H9 (cell line): ENCODE data around the gene USH2A. TPM values are rescaled to one million over a fixed set of nuclear protein-coding genes. Genes with fewer than 3 reads are reported as not detected.

ENCODE experiments used
- DNase-seq: peaks from one replicate; pipeline ENCODE4 v3.0.0-alpha.2; 2017
- H2AFZ ChIP-seq: one replicate; pipeline ENCODE4 v1.6.1; 2013; ENCODE audit warnings: mild to moderate bottlenecking, low read length, control low read depth, moderate library complexity
- H2AK5ac ChIP-seq: 2 replicates; pipeline ENCODE4 v1.6.1; 2013; ENCODE audit warnings: low read length, control low read depth, mixed read lengths; ENCODE audit not compliant: insufficient read length
- H2BK120ac ChIP-seq: one replicate; pipeline ENCODE4 v1.6.1; 2013; ENCODE audit warnings: low read depth, mild to moderate bottlenecking, low read length, control low read depth, inconsistent platforms; ENCODE audit not compliant: poor library complexity, severe bottlenecking
- H2BK12ac ChIP-seq: 2 replicates; pipeline ENCODE4 v1.6.1; 2013; ENCODE audit warnings: low read length, control low read depth, mixed read lengths, low read depth; ENCODE audit not compliant: insufficient read length
- H2BK15ac ChIP-seq: 2 replicates; pipeline ENCODE4 v1.6.1; 2013; ENCODE audit warnings: low read depth, low read length, control low read depth
- H2BK20ac ChIP-seq: one replicate; pipeline ENCODE4 v1.6.1; 2013; ENCODE audit warnings: low read depth, mild to moderate bottlenecking, low read length, control low read depth, inconsistent platforms; ENCODE audit not compliant: poor library complexity, severe bottlenecking
- H2BK5ac ChIP-seq: 2 replicates; pipeline ENCODE4 v1.6.1; 2013; ENCODE audit warnings: low read length, control low read depth, mixed read lengths; ENCODE audit not compliant: insufficient read length
- H3K14ac ChIP-seq: 2 replicates; pipeline ENCODE4 v1.6.1; 2013; ENCODE audit warnings: low read length, control low read depth; ENCODE audit not compliant: insufficient read depth
- H3K18ac ChIP-seq: 2 replicates; pipeline ENCODE4 v1.6.1; 2013; ENCODE audit warnings: low read depth, mild to moderate bottlenecking, mixed read lengths, low read length, control low read depth; ENCODE audit not compliant: insufficient read length
- H3K23ac ChIP-seq: 2 replicates; pipeline ENCODE4 v1.6.1; 2013; ENCODE audit warnings: low read length, control low read depth, mixed read lengths, low read depth; ENCODE audit not compliant: insufficient read length
- H3K23me2 ChIP-seq: 2 replicates; pipeline ENCODE4 v1.6.1; 2013; ENCODE audit warnings: low read depth, mild to moderate bottlenecking, mixed read lengths, low read length, control low read depth; ENCODE audit not compliant: insufficient read length, poor library complexity, severe bottlenecking
- H3K27ac ChIP-seq: 2 replicates; pipeline ENCODE4 v1.5.1; 2013; ENCODE audit warnings: low read length, control low read depth, mixed read lengths, low read depth; ENCODE audit not compliant: insufficient read length
- H3K27me3 ChIP-seq: 2 replicates; pipeline ENCODE4 v1.6.1; 2013; ENCODE audit warnings: low read length, control low read depth, inconsistent platforms; ENCODE audit not compliant: insufficient read depth
- H3K4ac ChIP-seq: 2 replicates; pipeline ENCODE4 v1.6.1; 2013; ENCODE audit warnings: low read depth, mild to moderate bottlenecking, control low read depth, inconsistent platforms, low read length, moderate library complexity
- H3K4me1 ChIP-seq: 2 replicates; pipeline ENCODE4 v1.6.1; 2013; ENCODE audit warnings: low read length, control low read depth, inconsistent platforms; ENCODE audit not compliant: insufficient read depth
- H3K4me2 ChIP-seq: 2 replicates; pipeline ENCODE4 v1.6.1; 2013; ENCODE audit warnings: low read length, control low read depth, mixed read lengths; ENCODE audit not compliant: insufficient read length, insufficient read depth
- H3K56ac ChIP-seq: 2 replicates; pipeline ENCODE4 v1.6.1; 2013; ENCODE audit warnings: low read depth, mild to moderate bottlenecking, mixed read lengths, low read length, control low read depth; ENCODE audit not compliant: insufficient read length
- H3K79me1 ChIP-seq: 2 replicates; pipeline ENCODE4 v1.6.1; 2013; ENCODE audit warnings: low read depth, mild to moderate bottlenecking, moderate library complexity, low read length, control low read depth, inconsistent platforms; ENCODE audit not compliant: insufficient read depth, poor library complexity, severe bottlenecking
- H3K79me2 ChIP-seq: 2 replicates; pipeline ENCODE4 v1.6.1; 2013; ENCODE audit warnings: low read length, control low read depth, inconsistent platforms; ENCODE audit not compliant: insufficient read depth
- H3K9ac ChIP-seq: 2 replicates; pipeline ENCODE4 v1.6.1; 2013; ENCODE audit warnings: low read length, control low read depth, mixed read lengths; ENCODE audit not compliant: insufficient read length; ENCODE audit errors: extremely low read depth
- H3K9me3 ChIP-seq: one replicate; pipeline ENCODE4 v1.6.1; 2013; ENCODE audit warnings: low read depth, low read length, inconsistent platforms; ENCODE audit not compliant: control insufficient read depth
- H3T11ph ChIP-seq: one replicate; pipeline ENCODE4 v1.6.1; 2013; ENCODE audit warnings: mild to moderate bottlenecking, low read length, control low read depth, inconsistent platforms
- H4K20me1 ChIP-seq: one replicate; pipeline ENCODE4 v1.6.1; 2013; ENCODE audit not compliant: control insufficient read depth, insufficient read length, insufficient read depth
- H4K5ac ChIP-seq: 2 replicates; pipeline ENCODE4 v1.6.1; 2013; ENCODE audit warnings: low read depth, mild to moderate bottlenecking, mixed read lengths, low read length, control low read depth; ENCODE audit not compliant: insufficient read length
- H4K8ac ChIP-seq: replicated peaks from 2 replicates; pipeline ENCODE4 v1.6.1; 2013; ENCODE audit warnings: low read length, control low read depth, mixed read lengths, low read depth; ENCODE audit not compliant: insufficient read length
- H4K91ac ChIP-seq: 2 replicates; pipeline ENCODE4 v1.6.1; 2013; ENCODE audit warnings: low read depth, mild to moderate bottlenecking, moderate library complexity, mixed read lengths, low read length, control low read depth; ENCODE audit not compliant: insufficient read length
- H3K27ac Mint-ChIP-seq, 3 experiments: 2 replicates in 2 of 3; 3 replicates in 1 of 3; pipeline ENCODE4 v1.8.0; 2020 to 2021; ENCODE audit warnings: mixed read lengths in 3 of 3, mild to moderate bottlenecking in 1 of 3, moderate library complexity in 1 of 3
- H3K27me3 Mint-ChIP-seq: 2 replicates; pipeline ENCODE4 v1.8.0; 2021; ENCODE audit warnings: low read depth, mild to moderate bottlenecking, moderate library complexity, mixed read lengths
- H3K36me3 Mint-ChIP-seq, 3 experiments: 2 replicates in 2 of 3; 3 replicates in 1 of 3; pipeline ENCODE4 v1.8.0; 2020 to 2021; ENCODE audit warnings: low read depth in 3 of 3, mixed read lengths in 3 of 3; ENCODE audit not compliant: insufficient read depth in 1 of 3
- H3K4me1 Mint-ChIP-seq, 2 experiments: 2 replicates each; pipeline ENCODE4 v1.8.0; 2020; ENCODE audit warnings: mixed read lengths in 2 of 2
- H3K4me3 Mint-ChIP-seq, 2 experiments: 2 replicates in 1 of 2; 3 replicates in 1 of 2; pipeline ENCODE4 v1.8.0; 2020 to 2021; ENCODE audit warnings: mild to moderate bottlenecking in 2 of 2, mixed read lengths in 2 of 2, moderate library complexity in 1 of 2
- H3K9me3 Mint-ChIP-seq, 2 experiments: 2 replicates in 1 of 2; 3 replicates in 1 of 2; pipeline ENCODE4 v1.8.0; 2020; ENCODE audit warnings: mild to moderate bottlenecking in 2 of 2, mixed read lengths in 2 of 2, moderate library complexity in 1 of 2
- WGBS: extraction: QIAGEN DNeasy Blood & Tissue Kit; methylation state at CpG from one replicate; pipeline ENCODE4 v1.1.7; 2013; ENCODE audit warnings: missing lambda C conversion rate, low lambda C conversion rate, mixed read lengths; ENCODE audit not compliant: insufficient read length; ENCODE audit errors: extremely low coverage; 5-methylcytosine and 5-hydroxymethylcytosine counted together
- total RNA-seq: library from RNA; stranded (reverse); gene quantifications from 2 replicates; pipeline ENCODE4 v1.2.1, GENCODE V29; 2021
- TF ChIP-seq, protein P1 (sequence below): fragments of 200-600 bp; sonication (generic); conservative IDR thresholded peaks from 3 replicates; pipeline ENCODE4 v1.8.0; 2021; ENCODE audit warnings: antibody characterized with exemption, mild to moderate bottlenecking

Gene USH2A
- total RNA-seq, 1 experiment from 2014 or later = 0.11 TPM

DNA sequence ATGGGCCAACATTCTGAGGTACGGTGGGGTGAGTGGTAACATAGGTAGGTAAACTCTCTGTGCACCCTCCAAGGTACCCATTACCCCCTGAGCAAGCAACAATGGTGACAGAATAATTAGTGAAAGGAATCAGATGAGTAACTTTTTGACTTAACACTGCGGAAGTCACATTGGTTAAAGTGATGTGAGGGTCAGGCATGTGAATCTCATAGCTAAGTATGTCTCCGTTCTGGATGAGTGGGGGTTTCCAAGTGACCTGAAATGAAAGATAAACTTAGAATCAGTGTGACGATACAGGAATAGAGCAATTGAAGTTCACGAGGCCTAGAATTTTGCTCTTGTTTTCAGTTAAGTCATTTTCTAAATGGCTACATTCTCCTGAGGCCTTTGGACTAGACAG, 544.4 kb downstream of the USH2A start:
- Mint-ChIP-seq H3K36me3 (no peaks in the 10 kb centered on the region), H3K27ac (no peak overlapping the region), H3K4me1 (no peaks in the 10 kb centered on the region), H3K27me3 (no peaks in the 10 kb centered on the region), H3K4me3 (no peak overlapping the region), H3K9me3 (no peaks in the 10 kb centered on the region)
- H3K4me2 ChIP-seq = no peak overlapping the region
- H2AK5ac ChIP-seq = no peak overlapping the region
- no peaks in the 10 kb centered on the region for H3K79me1 ChIP-seq
- no peak overlapping the region for H3K27ac ChIP-seq
- no peak overlapping the region for H4K5ac ChIP-seq
- no peak overlapping the region for H3K18ac ChIP-seq
- H4K20me1 ChIP-seq = no peaks in the 10 kb centered on the region
- no peak overlapping the region for H2AFZ ChIP-seq
- H2BK120ac ChIP-seq = no peak overlapping the region
- H3K23me2 ChIP-seq = no peaks in the 10 kb centered on the region
- H3K56ac ChIP-seq = no peak overlapping the region
- no peaks in the 10 kb centered on the region for H3K9me3 ChIP-seq
- H3T11ph ChIP-seq = no peak overlapping the region
- H4K8ac ChIP-seq = no peak overlapping the region
- H3K23ac ChIP-seq = no peak overlapping the region
- H3K27me3 ChIP-seq = no peaks in the 10 kb centered on the region
- no peak overlapping the region for H3K4ac ChIP-seq
- WGBS = no CpG with 5 or more reads among the region's 5 CpGs
- H4K91ac ChIP-seq = no peak overlapping the region
- H3K4me1 ChIP-seq = no peaks in the 10 kb centered on the region
- H2BK12ac ChIP-seq = no peak overlapping the region
- no peak overlapping the region for H2BK5ac ChIP-seq
- no peak overlapping the region for H2BK15ac ChIP-seq
- no peak for DNase-seq
- no peak overlapping the region for H2BK20ac ChIP-seq
- no peaks in the 10 kb centered on the region for H3K79me2 ChIP-seq
- H3K9ac ChIP-seq = no peak overlapping the region
- H3K14ac ChIP-seq = no peak overlapping the region
- TF ChIP-seq, protein P1, sequence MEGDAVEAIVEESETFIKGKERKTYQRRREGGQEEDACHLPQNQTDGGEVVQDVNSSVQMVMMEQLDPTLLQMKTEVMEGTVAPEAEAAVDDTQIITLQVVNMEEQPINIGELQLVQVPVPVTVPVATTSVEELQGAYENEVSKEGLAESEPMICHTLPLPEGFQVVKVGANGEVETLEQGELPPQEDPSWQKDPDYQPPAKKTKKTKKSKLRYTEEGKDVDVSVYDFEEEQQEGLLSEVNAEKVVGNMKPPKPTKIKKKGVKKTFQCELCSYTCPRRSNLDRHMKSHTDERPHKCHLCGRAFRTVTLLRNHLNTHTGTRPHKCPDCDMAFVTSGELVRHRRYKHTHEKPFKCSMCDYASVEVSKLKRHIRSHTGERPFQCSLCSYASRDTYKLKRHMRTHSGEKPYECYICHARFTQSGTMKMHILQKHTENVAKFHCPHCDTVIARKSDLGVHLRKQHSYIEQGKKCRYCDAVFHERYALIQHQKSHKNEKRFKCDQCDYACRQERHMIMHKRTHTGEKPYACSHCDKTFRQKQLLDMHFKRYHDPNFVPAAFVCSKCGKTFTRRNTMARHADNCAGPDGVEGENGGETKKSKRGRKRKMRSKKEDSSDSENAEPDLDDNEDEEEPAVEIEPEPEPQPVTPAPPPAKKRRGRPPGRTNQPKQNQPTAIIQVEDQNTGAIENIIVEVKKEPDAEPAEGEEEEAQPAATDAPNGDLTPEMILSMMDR = no peak
